Cerebellar cortex (tissue), 1 donor: ENCODE results near the gene PRM3.
A peak's percentile ranks its signal among the peaks of the same experiment; 100 is the strongest.
"Not testable (repeated sequence)": the region's sequence is repeated elsewhere in the genome, so short reads cannot be mapped to it uniquely, and the experiment has no call there.

Experiments
- DNase-seq: peaks from one replicate; pipeline ENCODE4 v3.0.0-alpha.2; 2015; ENCODE audit warnings: low spot score

Gene PRM3

GRCh38 chr16:11303405-11304138 is 30.1 kb upstream of the PRM3 start:
- no peak for DNase-seq

DNA sequence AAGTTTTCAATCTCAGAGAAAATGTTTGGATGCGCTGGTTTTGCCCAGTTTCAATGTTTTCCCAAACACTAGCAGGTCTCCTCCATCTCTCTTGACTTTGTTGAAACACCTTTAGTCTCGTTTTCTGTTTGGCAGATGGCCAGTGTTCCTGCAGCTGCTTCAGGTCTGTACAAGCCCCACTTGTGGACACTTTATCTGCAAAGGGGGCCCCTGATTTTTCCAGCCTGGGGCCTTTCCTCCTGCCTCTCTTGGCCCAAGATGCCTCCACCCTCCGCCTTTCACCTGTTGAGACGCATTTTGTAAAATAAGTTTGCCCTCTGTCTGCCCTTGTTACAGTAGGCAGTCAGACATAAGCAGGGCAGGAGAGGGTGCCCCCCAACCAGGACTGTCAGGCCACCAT is 29.5 kb upstream of the PRM3 start:
- no peak for DNase-seq

DNA sequence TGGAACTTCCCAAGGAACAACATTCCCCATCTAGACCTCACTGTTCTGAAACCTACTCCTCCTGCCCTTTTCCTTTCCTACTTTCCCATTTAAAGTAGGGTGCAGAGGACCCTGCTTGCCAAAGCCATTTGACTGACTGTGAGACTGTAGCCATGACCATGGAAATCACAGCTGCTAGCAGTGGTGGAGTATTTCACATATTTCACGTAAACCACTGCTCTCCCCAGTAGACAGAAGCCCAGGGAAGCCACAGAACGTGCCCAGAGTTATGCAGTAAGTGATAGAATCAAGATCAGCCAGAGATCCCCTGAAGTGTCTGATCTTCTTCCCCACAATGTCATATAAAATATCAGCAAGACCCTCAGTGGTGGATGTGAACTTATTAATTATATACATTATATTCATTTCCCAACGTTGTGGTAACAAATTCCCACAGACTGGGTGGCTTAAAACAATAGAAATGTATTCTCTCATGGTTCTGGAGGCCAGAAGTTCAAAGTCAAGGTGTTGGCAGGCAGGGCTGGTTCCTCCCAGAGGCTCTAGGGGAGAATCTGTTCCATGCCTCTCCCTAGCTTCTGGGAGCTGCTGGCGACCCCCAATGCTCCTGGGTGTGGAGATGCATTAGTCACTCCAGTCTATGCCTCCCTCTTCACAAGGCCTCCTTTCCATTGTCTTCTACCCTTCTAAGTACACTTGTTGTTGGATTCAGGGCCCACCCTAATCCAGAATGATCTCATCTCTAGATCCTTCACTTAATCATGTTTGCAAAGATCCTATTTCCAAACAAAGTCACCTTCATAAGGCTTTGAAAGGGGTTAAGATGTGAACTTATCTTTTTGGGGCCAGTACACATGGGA is 28.4 kb upstream of the PRM3 start:
- no peak for DNase-seq

- no peak for DNase-seq
Observed at GRCh38 chr16:11300560-11300892, 27.1 kb upstream of the PRM3 start.

- no peak for DNase-seq
Observed at GRCh38 chr16:11299865-11300559, 26.6 kb upstream of the PRM3 start.

- DNase-seq, result not testable (repeated sequence)
Observed at GRCh38 chr16:11298950-11299547, 25.6 kb upstream of the PRM3 start.

- no peak for DNase-seq
Observed at GRCh38 chr16:11298143-11298900, 24.9 kb upstream of the PRM3 start.

GRCh38 chr16:11297492-11298142 is 24.2 kb upstream of the PRM3 start:
- peak; percentile 13 for DNase-seq

GRCh38 chr16:11296706-11297491 is 23.5 kb upstream of the PRM3 start:
- DNase-seq, result no peak

GRCh38 chr16:11296351-11296705 is 22.9 kb upstream of the PRM3 start:
- DNase-seq, result no peak

- DNase-seq, result no peak
Observed at GRCh38 chr16:11295672-11296071, 22.2 kb upstream of the PRM3 start.

DNA sequence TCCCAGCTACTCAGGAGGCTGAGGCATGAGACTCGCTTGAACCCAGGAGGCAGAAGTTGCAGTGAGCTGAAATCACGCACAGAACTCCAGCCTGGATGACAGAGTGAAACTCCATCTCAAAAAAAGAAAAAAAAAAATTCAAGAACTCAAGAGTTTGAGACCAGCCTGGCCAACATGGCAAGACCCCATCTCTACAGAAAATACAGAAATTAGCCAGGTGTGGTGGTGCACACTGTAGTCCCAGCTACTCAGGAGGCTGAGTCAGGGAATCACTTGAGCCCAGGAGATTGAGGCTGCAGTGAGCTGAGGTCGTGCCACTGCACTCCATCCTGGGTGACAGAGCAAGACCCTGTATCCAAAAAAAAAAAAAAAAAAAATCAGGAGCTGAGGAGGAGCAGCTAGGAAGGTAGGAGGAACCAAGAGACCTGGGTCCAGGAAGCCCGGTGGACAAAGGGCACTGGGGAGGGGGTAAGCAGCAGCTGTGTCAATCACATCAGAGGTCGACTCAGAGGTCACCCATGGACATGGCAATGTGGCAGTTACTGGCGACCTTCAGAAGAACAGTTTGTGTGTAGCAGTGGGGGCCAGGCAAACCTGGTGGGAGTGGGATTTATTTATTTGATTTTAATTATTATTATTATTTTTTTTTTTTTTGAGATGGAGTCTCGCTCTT is 18.8 kb upstream of the PRM3 start:
- no peak for DNase-seq

- no peak for DNase-seq
Observed at GRCh38 chr16:11291091-11291703, 17.8 kb upstream of the PRM3 start.

DNA sequence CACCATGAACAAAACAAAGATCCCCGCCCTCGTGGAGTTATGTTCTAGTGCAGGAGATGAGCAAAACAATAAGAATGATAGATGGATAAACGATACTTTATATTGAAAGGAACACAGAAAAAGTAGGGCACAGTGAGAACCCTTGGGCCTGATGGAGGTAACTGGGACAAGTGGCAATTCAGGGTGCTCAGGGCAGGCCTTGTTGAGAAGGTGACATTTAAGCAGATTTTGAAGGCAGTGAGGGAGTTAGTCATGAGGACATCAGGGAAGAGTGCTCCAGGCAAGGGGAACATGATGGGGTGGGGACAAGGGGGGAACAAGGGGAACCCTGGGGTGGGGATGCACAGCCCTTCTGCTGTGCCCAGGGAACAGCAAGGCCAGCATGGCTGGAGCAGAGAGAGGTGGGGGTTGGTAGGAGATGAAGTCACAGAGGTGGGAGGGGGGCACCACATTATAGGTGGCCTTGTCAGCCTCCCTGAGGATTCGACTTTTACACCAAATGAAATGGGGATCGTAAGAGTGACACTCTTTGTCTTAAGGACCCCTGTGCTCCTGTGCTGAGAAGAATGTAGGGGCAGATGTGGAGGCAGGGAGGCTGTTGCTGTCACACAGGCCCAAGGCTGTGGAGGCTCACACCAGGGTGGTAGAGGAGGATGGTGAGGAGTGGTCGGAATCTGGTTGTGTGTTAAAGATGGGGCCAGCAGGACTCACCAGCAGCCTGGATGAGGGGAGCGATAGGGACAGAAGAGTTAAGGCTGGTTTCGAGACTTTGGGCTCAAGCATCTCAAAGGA is 16.9 kb upstream of the PRM3 start:
- no peak for DNase-seq

DNA sequence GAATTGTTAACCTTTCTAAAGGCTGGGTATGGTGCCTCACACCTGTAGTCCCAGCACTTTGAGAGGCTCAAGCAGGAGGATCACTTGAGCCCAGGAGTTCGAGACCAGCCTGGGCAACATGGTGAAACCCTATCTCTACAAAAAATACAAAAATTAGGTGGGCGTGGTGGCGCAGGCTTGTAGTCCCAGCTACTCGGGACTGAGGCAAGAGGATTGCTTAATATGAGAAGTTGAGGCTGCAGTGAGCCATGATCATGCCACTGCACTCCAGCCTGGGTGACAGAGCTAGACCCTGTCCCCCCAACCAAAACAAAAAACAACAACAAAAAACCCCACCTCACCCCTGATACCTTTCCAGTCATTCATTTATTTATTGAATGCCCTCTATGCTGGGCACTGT is 16.3 kb upstream of the PRM3 start:
- not testable (repeated sequence) for DNase-seq

- DNase-seq, result no peak
Observed at GRCh38 chr16:11289202-11289601, 15.8 kb upstream of the PRM3 start.

GRCh38 chr16:11285842-11286241 is 12.4 kb upstream of the PRM3 start:
- no peak for DNase-seq

GRCh38 chr16:11283820-11284248 is 10.4 kb upstream of the PRM3 start:
- DNase-seq, result no peak
